Parathyroid adenoma (tissue), 2 donors: ENCODE data around the gene ERLIN1.

Experiments
- H2AFZ ChIP-seq: fragments of 300-600 bp; sonication (generic); one replicate; pipeline ENCODE4 v1.7.0; 2017; ENCODE audit warnings: antibody characterized with exemption, mild to moderate bottlenecking
- H3K27ac ChIP-seq: fragments of 300-600 bp; sonication (generic); one replicate; pipeline ENCODE4 v1.7.0; 2017
- H3K27me3 ChIP-seq: fragments of 300-600 bp; sonication (generic); one replicate; pipeline ENCODE4 v1.7.0; 2017; ENCODE audit warnings: low read length; ENCODE audit not compliant: control insufficient read depth, insufficient read depth
- H3K36me3 ChIP-seq: fragments of 300-600 bp; sonication (generic); one replicate; pipeline ENCODE4 v1.7.0; 2017; ENCODE audit warnings: low read length; ENCODE audit not compliant: control insufficient read depth, insufficient read depth
- H3K4me1 ChIP-seq: fragments of 300-600 bp; sonication (generic); one replicate; pipeline ENCODE4 v1.7.0; 2017; ENCODE audit warnings: control low read depth
- H3K4me2 ChIP-seq: fragments of 300-600 bp; sonication (generic); one replicate; pipeline ENCODE4 v1.7.0; 2017; ENCODE audit warnings: low read length
- H3K4me3 ChIP-seq: fragments of 300-600 bp; sonication (generic); one replicate; pipeline ENCODE4 v1.7.0; 2017; ENCODE audit warnings: low read depth, low read length
- H3K79me2 ChIP-seq: fragments of 300-600 bp; sonication (generic); one replicate; pipeline ENCODE4 v1.7.0; 2017; ENCODE audit warnings: control low read depth
- H3K9ac ChIP-seq: fragments of 300-600 bp; sonication (generic); one replicate; pipeline ENCODE4 v1.7.0; 2017; ENCODE audit warnings: mild to moderate bottlenecking
- H3K9me3 ChIP-seq: fragments of 300-600 bp; sonication (generic); one replicate; pipeline ENCODE4 v1.7.0; 2017; ENCODE audit warnings: low read length; ENCODE audit not compliant: control insufficient read depth
- CTCF ChIP-seq: fragments of 300-600 bp; sonication (generic); IDR thresholded peaks from one replicate; pipeline ENCODE4 v1.7.0; 2017; ENCODE audit warnings: antibody characterized with exemption, mild to moderate bottlenecking
- donor health status: primary hyperparathyroidism.

The ERLIN1 gene

GRCh38 chr10:100103581-100103980 lies 82.2 kb downstream of the ERLIN1 start:
- no peak for TF ChIP-seq CTCF
- no peak overlapping the region for H2AFZ ChIP-seq
- H3K36me3 ChIP-seq, result no peaks in the 10 kb centered on the region
- H3K9ac ChIP-seq, result no peak overlapping the region
- no peaks in the 10 kb centered on the region for H3K79me2 ChIP-seq
- no peak overlapping the region for H3K4me2 ChIP-seq
- no peaks in the 10 kb centered on the region for H3K27me3 ChIP-seq
- H3K4me1 ChIP-seq, result no peaks in the 10 kb centered on the region
- no peak overlapping the region for H3K27ac ChIP-seq
- H3K9me3 ChIP-seq, result no peaks in the 10 kb centered on the region
- H3K4me3 ChIP-seq, result no peak overlapping the region

- Histone ChIP-seq H3K4me1 (no peaks in the 10 kb centered on the region), H3K27ac (no peak overlapping the region), H3K36me3 (no peaks in the 10 kb centered on the region), H3K79me2 (no peaks in the 10 kb centered on the region), H2AFZ (peak overlapping the region; percentile 4), H3K4me3 (no peak overlapping the region), H3K9ac (no peak overlapping the region), H3K27me3 (no peaks in the 10 kb centered on the region), H3K9me3 (no peaks in the 10 kb centered on the region), H3K4me2 (no peak overlapping the region)
- TF ChIP-seq CTCF, result no peak
Measured at GRCh38 chr10:100101192-100102076, 84.4 kb downstream of the ERLIN1 start.

- no peak overlapping the region for H3K27ac ChIP-seq
- H2AFZ ChIP-seq, result peak overlapping the region; percentile 4
- no peak for TF ChIP-seq CTCF
- H3K79me2 ChIP-seq, result no peaks in the 10 kb centered on the region
- H3K9me3 ChIP-seq, result no peaks in the 10 kb centered on the region
- no peaks in the 10 kb centered on the region for H3K36me3 ChIP-seq
- no peak overlapping the region for H3K4me3 ChIP-seq
- no peaks in the 10 kb centered on the region for H3K4me1 ChIP-seq
- H3K4me2 ChIP-seq, result no peak overlapping the region
- H3K9ac ChIP-seq, result no peak overlapping the region
- H3K27me3 ChIP-seq, result no peaks in the 10 kb centered on the region
Measured at GRCh38 chr10:100100651-100101184, 85.1 kb downstream of the ERLIN1 start.
